PFSK-1 (cell line): ENCODE measurements around the gene POU3F1.

Experiments
- POLR2AphosphoS5 ChIP-seq: IDR thresholded peaks from 2 replicates; pipeline ENCODE4 v1.6.1; 2012; ENCODE audit warnings: low read depth, mild to moderate bottlenecking, control low read depth, low read length, moderate library complexity
- TAF1 ChIP-seq: IDR thresholded peaks from 2 replicates; pipeline ENCODE4 v1.6.1; 2012; ENCODE audit warnings: low read length, control low read depth, borderline replicate concordance; ENCODE audit not compliant: insufficient read depth
- TF ChIP-seq, protein P1 (sequence below), 2 experiments: IDR thresholded peaks; 2 replicates each; pipeline versions ENCODE4 v1.6.1 to v1.8.0; 2011 to 2012; ENCODE audit warnings: low read depth in 2 of 2, low read length in 2 of 2, control low read depth in 1 of 2, inconsistent platforms in 1 of 2, mild to moderate bottlenecking in 1 of 2, moderate library complexity in 1 of 2; ENCODE audit not compliant: insufficient read depth in 1 of 2

- TF ChIP-seq POLR2AphosphoS5, result no peak
- TF ChIP-seq, protein P1, sequence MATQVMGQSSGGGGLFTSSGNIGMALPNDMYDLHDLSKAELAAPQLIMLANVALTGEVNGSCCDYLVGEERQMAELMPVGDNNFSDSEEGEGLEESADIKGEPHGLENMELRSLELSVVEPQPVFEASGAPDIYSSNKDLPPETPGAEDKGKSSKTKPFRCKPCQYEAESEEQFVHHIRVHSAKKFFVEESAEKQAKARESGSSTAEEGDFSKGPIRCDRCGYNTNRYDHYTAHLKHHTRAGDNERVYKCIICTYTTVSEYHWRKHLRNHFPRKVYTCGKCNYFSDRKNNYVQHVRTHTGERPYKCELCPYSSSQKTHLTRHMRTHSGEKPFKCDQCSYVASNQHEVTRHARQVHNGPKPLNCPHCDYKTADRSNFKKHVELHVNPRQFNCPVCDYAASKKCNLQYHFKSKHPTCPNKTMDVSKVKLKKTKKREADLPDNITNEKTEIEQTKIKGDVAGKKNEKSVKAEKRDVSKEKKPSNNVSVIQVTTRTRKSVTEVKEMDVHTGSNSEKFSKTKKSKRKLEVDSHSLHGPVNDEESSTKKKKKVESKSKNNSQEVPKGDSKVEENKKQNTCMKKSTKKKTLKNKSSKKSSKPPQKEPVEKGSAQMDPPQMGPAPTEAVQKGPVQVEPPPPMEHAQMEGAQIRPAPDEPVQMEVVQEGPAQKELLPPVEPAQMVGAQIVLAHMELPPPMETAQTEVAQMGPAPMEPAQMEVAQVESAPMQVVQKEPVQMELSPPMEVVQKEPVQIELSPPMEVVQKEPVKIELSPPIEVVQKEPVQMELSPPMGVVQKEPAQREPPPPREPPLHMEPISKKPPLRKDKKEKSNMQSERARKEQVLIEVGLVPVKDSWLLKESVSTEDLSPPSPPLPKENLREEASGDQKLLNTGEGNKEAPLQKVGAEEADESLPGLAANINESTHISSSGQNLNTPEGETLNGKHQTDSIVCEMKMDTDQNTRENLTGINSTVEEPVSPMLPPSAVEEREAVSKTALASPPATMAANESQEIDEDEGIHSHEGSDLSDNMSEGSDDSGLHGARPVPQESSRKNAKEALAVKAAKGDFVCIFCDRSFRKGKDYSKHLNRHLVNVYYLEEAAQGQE (IDR thresholded peaks at IDR 0.05; ENCODE audit: insufficient read depth in 1 of 2, low read depth in 2 of 2, low read length in 2 of 2), result no peak
- TF ChIP-seq TAF1, result no peak
Observed at GRCh38 chr1:38072858-38073257, 26.3 kb upstream of the POU3F1 start.
